Transverse colon (tissue), 4 donors: Measurements from ENCODE around the gene TTF2.

Experiments
- POLR2A ChIP-seq: fragments of 450-650 bp; IDR thresholded peaks from one replicate; pipeline ENCODE4 v1.6.1; 2016; ENCODE audit warnings: antibody characterized with exemption, mild to moderate bottlenecking, moderate library complexity
- POLR2AphosphoS5 ChIP-seq, 3 donors: sonication (generic); formaldehyde crosslinking; IDR thresholded peaks; one replicate each; pipeline ENCODE4 v1.6.1; 2016; ENCODE audit warnings: antibody characterized with exemption in 3 of 3
- TF ChIP-seq, protein P1 (sequence below), 5 experiments: fragments of 200-600 bp in 3 of 5; fragments of 450-650 bp in 2 of 5; sonication (generic) in 3 of 5; IDR thresholded peaks; 1 replicate in 2 of 5; 2 replicates in 3 of 5; pipeline ENCODE4 v1.5.1; 2016 to 2017; ENCODE audit warnings: antibody characterized with exemption in 5 of 5, inconsistent platforms in 3 of 5, mild to moderate bottlenecking in 2 of 5, moderate library complexity in 1 of 5

DNA sequence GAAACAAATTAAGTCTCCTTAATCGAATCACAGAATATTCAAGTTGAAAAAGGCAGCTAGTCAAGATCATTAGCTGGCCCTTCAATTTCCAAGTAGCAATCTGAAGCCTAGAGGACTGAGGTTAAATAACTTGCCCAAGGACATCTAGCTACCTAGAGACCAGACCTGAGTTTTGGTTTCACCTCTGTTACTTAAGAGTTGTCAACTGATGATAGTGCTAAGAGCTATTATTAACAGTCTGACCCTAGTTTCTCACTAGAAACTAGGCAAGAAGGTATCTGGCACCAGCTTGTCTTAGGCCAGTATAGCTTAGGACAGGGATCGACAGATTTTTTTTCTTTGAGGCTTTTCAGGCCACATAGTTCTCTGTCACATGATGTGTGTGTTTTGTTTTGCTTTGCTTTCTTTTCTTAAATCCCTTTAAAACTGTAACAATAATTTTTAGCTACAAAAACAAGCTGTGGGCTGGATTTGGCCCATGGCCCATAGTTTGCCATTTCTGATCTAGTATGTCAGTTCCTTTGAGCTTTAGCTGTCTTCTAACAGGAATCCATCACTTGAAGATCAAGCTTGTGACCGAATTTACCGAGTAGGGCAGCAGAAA, 38.3 kb downstream of the TTF2 start:
- TF ChIP-seq, protein P1, sequence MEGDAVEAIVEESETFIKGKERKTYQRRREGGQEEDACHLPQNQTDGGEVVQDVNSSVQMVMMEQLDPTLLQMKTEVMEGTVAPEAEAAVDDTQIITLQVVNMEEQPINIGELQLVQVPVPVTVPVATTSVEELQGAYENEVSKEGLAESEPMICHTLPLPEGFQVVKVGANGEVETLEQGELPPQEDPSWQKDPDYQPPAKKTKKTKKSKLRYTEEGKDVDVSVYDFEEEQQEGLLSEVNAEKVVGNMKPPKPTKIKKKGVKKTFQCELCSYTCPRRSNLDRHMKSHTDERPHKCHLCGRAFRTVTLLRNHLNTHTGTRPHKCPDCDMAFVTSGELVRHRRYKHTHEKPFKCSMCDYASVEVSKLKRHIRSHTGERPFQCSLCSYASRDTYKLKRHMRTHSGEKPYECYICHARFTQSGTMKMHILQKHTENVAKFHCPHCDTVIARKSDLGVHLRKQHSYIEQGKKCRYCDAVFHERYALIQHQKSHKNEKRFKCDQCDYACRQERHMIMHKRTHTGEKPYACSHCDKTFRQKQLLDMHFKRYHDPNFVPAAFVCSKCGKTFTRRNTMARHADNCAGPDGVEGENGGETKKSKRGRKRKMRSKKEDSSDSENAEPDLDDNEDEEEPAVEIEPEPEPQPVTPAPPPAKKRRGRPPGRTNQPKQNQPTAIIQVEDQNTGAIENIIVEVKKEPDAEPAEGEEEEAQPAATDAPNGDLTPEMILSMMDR (IDR thresholded peaks at IDR 0.05) = no peak
- TF ChIP-seq POLR2A (no peak), POLR2AphosphoS5 (IDR thresholded peaks at IDR 0.05) (no peak)
